ENCODE results near the gene PAN3. TPM values are rescaled to one million over a fixed set of nuclear protein-coding genes. Genes with fewer than 3 reads are reported as not detected.

Gene PAN3
- total RNA-seq, 1 experiment from 2014 or later = 32.9 TPM

GRCh38 chr13:28181413-28181812 lies 43.1 kb downstream of the PAN3 start:
- BruUV-seq (replicated peaks) = no TSS peak
- Mint-ChIP-seq H3K4me3 (ENCODE audit: unreplicated experiment) (no peak overlapping the region), H3K9me3 (ENCODE audit: unreplicated experiment) (no peaks in the 10 kb centered on the region), H3K27ac (ENCODE audit: low read depth, unreplicated experiment) (peak overlapping the region; percentile 82), H3K27me3 (ENCODE audit: insufficient read depth, unreplicated experiment) (no peaks in the 10 kb centered on the region), H3K36me3 (ENCODE audit: insufficient read depth, unreplicated experiment) (peaks cover 26% of the 10 kb centered on the region), H3K4me1 (ENCODE audit: insufficient read depth, unreplicated experiment) (peaks cover 15% of the 10 kb centered on the region)
- no peak for TF ChIP-seq CTCF (IDR thresholded peaks at IDR 0.05; ENCODE audit: unreplicated experiment)
- intact Hi-C loops (cut with micrococcal nuclease) = no loop called here
- peak; percentile 67 for DNase-seq (ENCODE audit: unreplicated experiment)
- POLR2A ChIA-PET = interaction anchor here (1.1 kb wide), 1 partner anchor 42 kb away, joined by 4 read pairs; no protein-coding TSS in a partner anchor
- CTCF ChIA-PET = no interaction called here

- CTCF ChIA-PET = interaction anchor here (0.6 kb wide), 1 partner anchor 50 kb away, joined by 5 read pairs; no protein-coding TSS in a partner anchor
- no peak for TF ChIP-seq CTCF (IDR thresholded peaks at IDR 0.05; ENCODE audit: unreplicated experiment)
- intact Hi-C loops (cut with micrococcal nuclease) = no loop called here
- POLR2A ChIA-PET = interaction anchor here (1.4 kb wide), 1 partner anchor 44 kb away, joined by 3 read pairs; no protein-coding TSS in a partner anchor
- no peaks in the 10 kb centered on the region for H3K9me3 Mint-ChIP-seq (ENCODE audit: unreplicated experiment)
- no peaks in the 10 kb centered on the region for H3K27me3 Mint-ChIP-seq (ENCODE audit: insufficient read depth, unreplicated experiment)
- H3K4me3 Mint-ChIP-seq (ENCODE audit: unreplicated experiment) = no peak overlapping the region
- H3K27ac Mint-ChIP-seq (ENCODE audit: low read depth, unreplicated experiment) = no peak overlapping the region
- no peak for DNase-seq (ENCODE audit: unreplicated experiment)
- H3K36me3 Mint-ChIP-seq (ENCODE audit: insufficient read depth, unreplicated experiment) = peaks cover 21% of the 10 kb centered on the region
- BruUV-seq (replicated peaks) = no TSS peak
- peaks cover 15% of the 10 kb centered on the region for H3K4me1 Mint-ChIP-seq (ENCODE audit: insufficient read depth, unreplicated experiment)
Measured at GRCh38 chr13:28185256-28185655, 46.9 kb downstream of the PAN3 start.

GRCh38 chr13:28199089-28199488 lies 60.7 kb downstream of the PAN3 start:
- no peaks in the 10 kb centered on the region for H3K9me3 Mint-ChIP-seq (ENCODE audit: unreplicated experiment)
- ChIA-PET POLR2A (interaction anchor here (1.3 kb wide), 2 partner anchors 59 to 61 kb away, joined by 4 read pairs; partner anchors contain the start of gene PAN3), CTCF (interaction anchor here (0.6 kb wide), 1 partner anchor 129 kb away, joined by 3 read pairs; no protein-coding TSS in a partner anchor)
- no peaks in the 10 kb centered on the region for H3K4me1 Mint-ChIP-seq (ENCODE audit: insufficient read depth, unreplicated experiment)
- BruUV-seq (replicated peaks) = no TSS peak
- no peak overlapping the region for H3K27ac Mint-ChIP-seq (ENCODE audit: low read depth, unreplicated experiment)
- no peak overlapping the region for H3K4me3 Mint-ChIP-seq (ENCODE audit: unreplicated experiment)
- peak; percentile 6 for TF ChIP-seq CTCF (IDR thresholded peaks at IDR 0.05; ENCODE audit: unreplicated experiment)
- H3K36me3 Mint-ChIP-seq (ENCODE audit: insufficient read depth, unreplicated experiment) = peaks cover 39% of the 10 kb centered on the region
- H3K27me3 Mint-ChIP-seq (ENCODE audit: insufficient read depth, unreplicated experiment) = no peaks in the 10 kb centered on the region
- intact Hi-C loops (cut with micrococcal nuclease) = no loop called here
- DNase-seq (ENCODE audit: unreplicated experiment) = no peak

GRCh38 chr13:28204043-28204442 lies 65.7 kb downstream of the PAN3 start:
- Mint-ChIP-seq H3K9me3 (ENCODE audit: unreplicated experiment) (no peaks in the 10 kb centered on the region), H3K4me3 (ENCODE audit: unreplicated experiment) (no peak overlapping the region), H3K27me3 (ENCODE audit: insufficient read depth, unreplicated experiment) (no peaks in the 10 kb centered on the region), H3K4me1 (ENCODE audit: insufficient read depth, unreplicated experiment) (no peaks in the 10 kb centered on the region), H3K36me3 (ENCODE audit: insufficient read depth, unreplicated experiment) (peaks cover 31% of the 10 kb centered on the region), H3K27ac (ENCODE audit: low read depth, unreplicated experiment) (no peak overlapping the region)
- ChIA-PET POLR2A (interaction anchor here (0.8 kb wide), 1 partner anchor 54 kb away, joined by 3 read pairs; no protein-coding TSS in a partner anchor), CTCF (interaction anchor here (0.6 to 0.7 kb wide), 2 partner anchors 404 to 1219 kb away, joined by 3 read pairs; no protein-coding TSS in a partner anchor)
- no peak for DNase-seq (ENCODE audit: unreplicated experiment)
- no peak for TF ChIP-seq CTCF (IDR thresholded peaks at IDR 0.05; ENCODE audit: unreplicated experiment)
- no TSS peak for BruUV-seq (replicated peaks)
- intact Hi-C loops (cut with micrococcal nuclease) = no loop called here

All from MCF 10A (cell line).